H9 (cell line): ENCODE data around the gene UGT1A6. TPM values are rescaled to one million over a fixed set of nuclear protein-coding genes. Genes with fewer than 3 reads are reported as not detected.

Experiments used
- DNase-seq: peaks from one replicate; pipeline ENCODE4 v3.0.0-alpha.2; 2017
- H2AFZ ChIP-seq: one replicate; pipeline ENCODE4 v1.6.1; 2013; ENCODE audit warnings: mild to moderate bottlenecking, low read length, control low read depth, moderate library complexity
- H2AK5ac ChIP-seq: 2 replicates; pipeline ENCODE4 v1.6.1; 2013; ENCODE audit warnings: low read length, control low read depth, mixed read lengths; ENCODE audit not compliant: insufficient read length
- H2BK120ac ChIP-seq: one replicate; pipeline ENCODE4 v1.6.1; 2013; ENCODE audit warnings: low read depth, mild to moderate bottlenecking, low read length, control low read depth, inconsistent platforms; ENCODE audit not compliant: poor library complexity, severe bottlenecking
- H2BK12ac ChIP-seq: 2 replicates; pipeline ENCODE4 v1.6.1; 2013; ENCODE audit warnings: low read length, control low read depth, mixed read lengths, low read depth; ENCODE audit not compliant: insufficient read length
- H2BK15ac ChIP-seq: 2 replicates; pipeline ENCODE4 v1.6.1; 2013; ENCODE audit warnings: low read depth, low read length, control low read depth
- H2BK20ac ChIP-seq: one replicate; pipeline ENCODE4 v1.6.1; 2013; ENCODE audit warnings: low read depth, mild to moderate bottlenecking, low read length, control low read depth, inconsistent platforms; ENCODE audit not compliant: poor library complexity, severe bottlenecking
- H2BK5ac ChIP-seq: 2 replicates; pipeline ENCODE4 v1.6.1; 2013; ENCODE audit warnings: low read length, control low read depth, mixed read lengths; ENCODE audit not compliant: insufficient read length
- H3K14ac ChIP-seq: 2 replicates; pipeline ENCODE4 v1.6.1; 2013; ENCODE audit warnings: low read length, control low read depth; ENCODE audit not compliant: insufficient read depth
- H3K18ac ChIP-seq: 2 replicates; pipeline ENCODE4 v1.6.1; 2013; ENCODE audit warnings: low read depth, mild to moderate bottlenecking, mixed read lengths, low read length, control low read depth; ENCODE audit not compliant: insufficient read length
- H3K23ac ChIP-seq: 2 replicates; pipeline ENCODE4 v1.6.1; 2013; ENCODE audit warnings: low read length, control low read depth, mixed read lengths, low read depth; ENCODE audit not compliant: insufficient read length
- H3K23me2 ChIP-seq: 2 replicates; pipeline ENCODE4 v1.6.1; 2013; ENCODE audit warnings: low read depth, mild to moderate bottlenecking, mixed read lengths, low read length, control low read depth; ENCODE audit not compliant: insufficient read length, poor library complexity, severe bottlenecking
- H3K27ac ChIP-seq: 2 replicates; pipeline ENCODE4 v1.5.1; 2013; ENCODE audit warnings: low read length, control low read depth, mixed read lengths, low read depth; ENCODE audit not compliant: insufficient read length
- H3K27me3 ChIP-seq: 2 replicates; pipeline ENCODE4 v1.6.1; 2013; ENCODE audit warnings: low read length, control low read depth, inconsistent platforms; ENCODE audit not compliant: insufficient read depth
- H3K4ac ChIP-seq: 2 replicates; pipeline ENCODE4 v1.6.1; 2013; ENCODE audit warnings: low read depth, mild to moderate bottlenecking, control low read depth, inconsistent platforms, low read length, moderate library complexity
- H3K4me1 ChIP-seq: 2 replicates; pipeline ENCODE4 v1.6.1; 2013; ENCODE audit warnings: low read length, control low read depth, inconsistent platforms; ENCODE audit not compliant: insufficient read depth
- H3K4me2 ChIP-seq: 2 replicates; pipeline ENCODE4 v1.6.1; 2013; ENCODE audit warnings: low read length, control low read depth, mixed read lengths; ENCODE audit not compliant: insufficient read length, insufficient read depth
- H3K56ac ChIP-seq: 2 replicates; pipeline ENCODE4 v1.6.1; 2013; ENCODE audit warnings: low read depth, mild to moderate bottlenecking, mixed read lengths, low read length, control low read depth; ENCODE audit not compliant: insufficient read length
- H3K79me1 ChIP-seq: 2 replicates; pipeline ENCODE4 v1.6.1; 2013; ENCODE audit warnings: low read depth, mild to moderate bottlenecking, moderate library complexity, low read length, control low read depth, inconsistent platforms; ENCODE audit not compliant: insufficient read depth, poor library complexity, severe bottlenecking
- H3K79me2 ChIP-seq: 2 replicates; pipeline ENCODE4 v1.6.1; 2013; ENCODE audit warnings: low read length, control low read depth, inconsistent platforms; ENCODE audit not compliant: insufficient read depth
- H3K9ac ChIP-seq: 2 replicates; pipeline ENCODE4 v1.6.1; 2013; ENCODE audit warnings: low read length, control low read depth, mixed read lengths; ENCODE audit not compliant: insufficient read length; ENCODE audit errors: extremely low read depth
- H3K9me3 ChIP-seq: one replicate; pipeline ENCODE4 v1.6.1; 2013; ENCODE audit warnings: low read depth, low read length, inconsistent platforms; ENCODE audit not compliant: control insufficient read depth
- H3T11ph ChIP-seq: one replicate; pipeline ENCODE4 v1.6.1; 2013; ENCODE audit warnings: mild to moderate bottlenecking, low read length, control low read depth, inconsistent platforms
- H4K20me1 ChIP-seq: one replicate; pipeline ENCODE4 v1.6.1; 2013; ENCODE audit not compliant: control insufficient read depth, insufficient read length, insufficient read depth
- H4K5ac ChIP-seq: 2 replicates; pipeline ENCODE4 v1.6.1; 2013; ENCODE audit warnings: low read depth, mild to moderate bottlenecking, mixed read lengths, low read length, control low read depth; ENCODE audit not compliant: insufficient read length
- H4K8ac ChIP-seq: replicated peaks from 2 replicates; pipeline ENCODE4 v1.6.1; 2013; ENCODE audit warnings: low read length, control low read depth, mixed read lengths, low read depth; ENCODE audit not compliant: insufficient read length
- H4K91ac ChIP-seq: 2 replicates; pipeline ENCODE4 v1.6.1; 2013; ENCODE audit warnings: low read depth, mild to moderate bottlenecking, moderate library complexity, mixed read lengths, low read length, control low read depth; ENCODE audit not compliant: insufficient read length
- H3K27ac Mint-ChIP-seq, 3 experiments: 2 replicates in 2 of 3; 3 replicates in 1 of 3; pipeline ENCODE4 v1.8.0; 2020 to 2021; ENCODE audit warnings: mixed read lengths in 3 of 3, mild to moderate bottlenecking in 1 of 3, moderate library complexity in 1 of 3
- H3K27me3 Mint-ChIP-seq: 2 replicates; pipeline ENCODE4 v1.8.0; 2021; ENCODE audit warnings: low read depth, mild to moderate bottlenecking, moderate library complexity, mixed read lengths
- H3K36me3 Mint-ChIP-seq, 3 experiments: 2 replicates in 2 of 3; 3 replicates in 1 of 3; pipeline ENCODE4 v1.8.0; 2020 to 2021; ENCODE audit warnings: low read depth in 3 of 3, mixed read lengths in 3 of 3; ENCODE audit not compliant: insufficient read depth in 1 of 3
- H3K4me1 Mint-ChIP-seq, 2 experiments: 2 replicates each; pipeline ENCODE4 v1.8.0; 2020; ENCODE audit warnings: mixed read lengths in 2 of 2
- H3K4me3 Mint-ChIP-seq, 2 experiments: 2 replicates in 1 of 2; 3 replicates in 1 of 2; pipeline ENCODE4 v1.8.0; 2020 to 2021; ENCODE audit warnings: mild to moderate bottlenecking in 2 of 2, mixed read lengths in 2 of 2, moderate library complexity in 1 of 2
- H3K9me3 Mint-ChIP-seq, 2 experiments: 2 replicates in 1 of 2; 3 replicates in 1 of 2; pipeline ENCODE4 v1.8.0; 2020; ENCODE audit warnings: mild to moderate bottlenecking in 2 of 2, mixed read lengths in 2 of 2, moderate library complexity in 1 of 2
- WGBS: extraction: QIAGEN DNeasy Blood & Tissue Kit; methylation state at CpG from one replicate; pipeline ENCODE4 v1.1.7; 2013; ENCODE audit warnings: missing lambda C conversion rate, low lambda C conversion rate, mixed read lengths; ENCODE audit not compliant: insufficient read length; ENCODE audit errors: extremely low coverage; 5-methylcytosine and 5-hydroxymethylcytosine counted together
- total RNA-seq: library from RNA; stranded (reverse); gene quantifications from 2 replicates; pipeline ENCODE4 v1.2.1, GENCODE V29; 2021
- TF ChIP-seq, protein P1 (sequence below): fragments of 200-600 bp; sonication (generic); conservative IDR thresholded peaks from 3 replicates; pipeline ENCODE4 v1.8.0; 2021; ENCODE audit warnings: antibody characterized with exemption, mild to moderate bottlenecking

Gene UGT1A6
- total RNA-seq, 1 experiment from 2014 or later = not detected

GRCh38 chr2:233651430-233651829 lies 41.3 kb upstream of the UGT1A6 start:
- H3K9me3 Mint-ChIP-seq = peaks cover 16 to 18% of the 10 kb centered on the region in 2 experiments
- no peak overlapping the region for H2BK120ac ChIP-seq
- H4K8ac ChIP-seq = no peak overlapping the region
- H3K4me1 ChIP-seq = no peaks in the 10 kb centered on the region
- no peak overlapping the region for H2AK5ac ChIP-seq
- peaks cover 8 to 14% (median 14%) of the 10 kb centered on the region in 3 experiments for H3K36me3 Mint-ChIP-seq
- H4K91ac ChIP-seq = no peak overlapping the region
- no peaks in the 10 kb centered on the region for H3K79me2 ChIP-seq
- no peaks in the 10 kb centered on the region for H4K20me1 ChIP-seq
- H3K4me2 ChIP-seq = no peak overlapping the region
- H3K14ac ChIP-seq = no peak overlapping the region
- no peak overlapping the region for H3T11ph ChIP-seq
- no peak overlapping the region for H2BK12ac ChIP-seq
- H2BK20ac ChIP-seq = no peak overlapping the region
- H4K5ac ChIP-seq = no peak overlapping the region
- no peaks in the 10 kb centered on the region for H3K27me3 ChIP-seq
- no peak overlapping the region for H2AFZ ChIP-seq
- no peaks in the 10 kb centered on the region for H3K4me1 Mint-ChIP-seq
- H3K9me3 ChIP-seq = no peaks in the 10 kb centered on the region
- H3K4ac ChIP-seq = no peak overlapping the region
- H3K27ac ChIP-seq = no peak overlapping the region
- H3K79me1 ChIP-seq = no peaks in the 10 kb centered on the region
- no peak overlapping the region for H3K56ac ChIP-seq
- DNase-seq = no peak
- H2BK15ac ChIP-seq = no peak overlapping the region
- H3K4me3 Mint-ChIP-seq = no peak overlapping the region
- no CpG with 5 or more reads among the region's 2 CpGs for WGBS
- H2BK5ac ChIP-seq = no peak overlapping the region
- H3K27ac Mint-ChIP-seq = no peak overlapping the region
- H3K23me2 ChIP-seq = no peaks in the 10 kb centered on the region
- no peak overlapping the region for H3K9ac ChIP-seq
- H3K23ac ChIP-seq = no peak overlapping the region
- H3K18ac ChIP-seq = no peak overlapping the region
- peaks cover 11% of the 10 kb centered on the region for H3K27me3 Mint-ChIP-seq
- TF ChIP-seq, protein P1, sequence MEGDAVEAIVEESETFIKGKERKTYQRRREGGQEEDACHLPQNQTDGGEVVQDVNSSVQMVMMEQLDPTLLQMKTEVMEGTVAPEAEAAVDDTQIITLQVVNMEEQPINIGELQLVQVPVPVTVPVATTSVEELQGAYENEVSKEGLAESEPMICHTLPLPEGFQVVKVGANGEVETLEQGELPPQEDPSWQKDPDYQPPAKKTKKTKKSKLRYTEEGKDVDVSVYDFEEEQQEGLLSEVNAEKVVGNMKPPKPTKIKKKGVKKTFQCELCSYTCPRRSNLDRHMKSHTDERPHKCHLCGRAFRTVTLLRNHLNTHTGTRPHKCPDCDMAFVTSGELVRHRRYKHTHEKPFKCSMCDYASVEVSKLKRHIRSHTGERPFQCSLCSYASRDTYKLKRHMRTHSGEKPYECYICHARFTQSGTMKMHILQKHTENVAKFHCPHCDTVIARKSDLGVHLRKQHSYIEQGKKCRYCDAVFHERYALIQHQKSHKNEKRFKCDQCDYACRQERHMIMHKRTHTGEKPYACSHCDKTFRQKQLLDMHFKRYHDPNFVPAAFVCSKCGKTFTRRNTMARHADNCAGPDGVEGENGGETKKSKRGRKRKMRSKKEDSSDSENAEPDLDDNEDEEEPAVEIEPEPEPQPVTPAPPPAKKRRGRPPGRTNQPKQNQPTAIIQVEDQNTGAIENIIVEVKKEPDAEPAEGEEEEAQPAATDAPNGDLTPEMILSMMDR = no peak
